HG03565 (cell line): ENCODE measurements around the gene TOX2.

ENCODE experiments used
- ATAC-seq: cut with Tn5 transposase; IDR thresholded peaks from one replicate; pipeline ENCODE4 v1.9.1; 2021; ENCODE audit warnings: mild to moderate bottlenecking, moderate library complexity; ENCODE audit not compliant: unreplicated experiment

The TOX2 gene

GRCh38 chr20:44117296-44118184, 202.9 kb downstream of the TOX2 start:
- no peak for ATAC-seq

GRCh38 chr20:44118185-44119033, 203.8 kb downstream of the TOX2 start:
- ATAC-seq: no peak
